Spleen (tissue), 11 donors: ENCODE measurements around the gene MYPOP. TPM values are rescaled to one million over a fixed set of nuclear protein-coding genes. Genes with fewer than 3 reads are reported as not detected.

Experiments used
- DNase-seq: peaks from one replicate; pipeline ENCODE4 v3.0.0-alpha.2; 2020
- H3K27ac ChIP-seq, 8 donors: fragments of 200-600 bp; sonication (generic) in 7 of 8; 1 replicate in 4 of 8; 2 replicates in 4 of 8; pipeline versions ENCODE4 v1.5.0 to v1.8.0; 2016 to 2021; ENCODE audit warnings: inconsistent platforms in 4 of 8, mild to moderate bottlenecking in 4 of 8, moderate library complexity in 1 of 8
- H3K27me3 ChIP-seq, 7 donors: fragments of 200-600 bp; sonication (generic) in 6 of 7; replicated peaks in 1 of 7; 1 replicate in 4 of 7; 2 replicates in 3 of 7; pipeline versions ENCODE4 v1.5.0 to v1.8.0; 2016 to 2021; ENCODE audit warnings: inconsistent platforms in 3 of 7, mild to moderate bottlenecking in 1 of 7
- H3K36me3 ChIP-seq, 6 donors: fragments of 200-600 bp; sonication (generic) in 5 of 6; 1 replicate in 4 of 6; 2 replicates in 2 of 6; pipeline versions ENCODE4 v1.5.0 to v1.8.0; 2016 to 2021; ENCODE audit warnings: inconsistent platforms in 2 of 6
- H3K4me1 ChIP-seq, 6 donors: fragments of 200-600 bp; sonication (generic) in 5 of 6; 1 replicate in 3 of 6; 2 replicates in 3 of 6; pipeline versions ENCODE4 v1.5.0 to v1.8.0; 2016 to 2021; ENCODE audit warnings: inconsistent platforms in 3 of 6
- H3K4me3 ChIP-seq, 8 donors: fragments of 200-600 bp; sonication (generic) in 7 of 8; 1 replicate in 4 of 8; 2 replicates in 4 of 8; pipeline versions ENCODE4 v1.5.0 to v1.8.0; 2016 to 2021; ENCODE audit warnings: inconsistent platforms in 4 of 8, mild to moderate bottlenecking in 4 of 8, moderate library complexity in 2 of 8
- H3K9me3 ChIP-seq, 8 donors: fragments of 200-600 bp; sonication (generic) in 7 of 8; 1 replicate in 4 of 8; 2 replicates in 4 of 8; pipeline versions ENCODE4 v1.5.0 to v1.8.0; 2016 to 2021; ENCODE audit warnings: inconsistent platforms in 4 of 8
- POLR2A ChIP-seq, 3 donors: fragments of 450-650 bp; IDR thresholded peaks; one replicate each; pipeline ENCODE4 v1.5.1; 2017; ENCODE audit warnings: antibody characterized with exemption in 3 of 3, mild to moderate bottlenecking in 1 of 3
- POLR2AphosphoS5 ChIP-seq, 3 donors: sonication (generic); formaldehyde crosslinking; IDR thresholded peaks; one replicate each; pipeline ENCODE4 v1.5.1; 2017; ENCODE audit warnings: antibody characterized with exemption in 3 of 3
- WGBS, 5 donors: extraction: QIAGEN DNeasy Blood & Tissue Kit in 3 of 5; methylation state at CpG; one replicate each; pipeline versions ENCODE4 v1.1.5 to v1.1.7; 2013 to 2018; 5-methylcytosine and 5-hydroxymethylcytosine counted together
- intact Hi-C: fragments of 100-400 bp; cut with DNase I; formaldehyde crosslinking; loops from one replicate; pipeline ENCODE4 v1.15.0; 2023; ENCODE audit warnings: low total_unique reads
- polyA plus RNA-seq, 3 donors: library from polyadenylated mRNA; stranded (reverse); fragments of 200-250 nt; gene quantifications; one replicate each; pipeline ENCODE4 v1.2.1, GENCODE V29; 2013
- total RNA-seq, 7 donors: library from RNA; depleted of rRNA in 3 of 7; stranded (reverse); fragments of >200 nt in 3 of 7; fragmentation: NEBNext Ultra II Directional in 4 of 7; extraction: Animal tissue kit (Norgen Biotek cat#: 25700) in 4 of 7; gene quantifications; one replicate each; pipeline versions ENCODE4 v1.1.0 to v1.2.1, GENCODE V29; 2016 to 2021
- TF ChIP-seq, protein P1 (sequence below), 11 experiments: fragments of 200-600 bp in 7 of 11; fragments of 450-650 bp in 4 of 11; sonication (generic) in 4 of 11; IDR thresholded peaks in 8 of 11; conservative IDR thresholded peaks in 3 of 11; 1 replicate in 7 of 11; 2 replicates in 4 of 11; pipeline versions ENCODE4 v1.4.0 to v1.8.0; 2016 to 2021; ENCODE audit warnings: antibody characterized with exemption in 11 of 11, inconsistent platforms in 4 of 11, mild to moderate bottlenecking in 1 of 11
- donor health status: healthy with polysubstance abuse.
- donor health status: DM: no; HTN: no; CAD: no; lungs with moderate emphysema.
- donor health status: DM: no; HTN: no; CAD: no.
- donor health status: Bipolar disorder and iron deficiency.
- donor health status: healthy.
- donor health status: DM: no; HTN: no; CAD: no.
- donor health status: DM: yes; HTN: yes; CAD: no.

The MYPOP gene
- total and polyA plus RNA-seq, 10 donors, result 5.1 to 13.2 (median 9.5) TPM

DNA sequence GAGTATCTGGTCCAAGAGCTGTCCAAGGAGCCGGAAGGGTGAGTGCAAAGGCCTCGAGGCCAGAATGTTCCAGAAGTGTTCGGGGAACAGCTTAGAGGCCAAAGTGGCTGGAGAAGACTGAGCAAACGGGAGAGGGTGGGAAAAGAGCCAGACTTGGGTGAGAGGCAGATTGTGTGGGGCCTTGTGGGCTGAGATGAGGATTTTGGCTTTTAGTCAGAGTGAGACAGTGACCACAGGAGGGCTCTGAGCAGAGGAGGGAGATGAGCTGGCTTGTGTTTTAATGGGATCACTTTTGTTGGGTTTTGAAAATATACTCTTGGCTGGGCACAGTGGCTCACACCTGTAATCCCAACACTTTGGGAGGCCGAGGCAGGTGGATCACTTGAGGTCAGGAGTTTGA, 6.5 kb upstream of the MYPOP start:
- TF ChIP-seq POLR2A (IDR thresholded peaks at IDR 0.05), result no peak
- no peak for TF ChIP-seq POLR2AphosphoS5 (IDR thresholded peaks at IDR 0.05)
- TF ChIP-seq, protein P1, sequence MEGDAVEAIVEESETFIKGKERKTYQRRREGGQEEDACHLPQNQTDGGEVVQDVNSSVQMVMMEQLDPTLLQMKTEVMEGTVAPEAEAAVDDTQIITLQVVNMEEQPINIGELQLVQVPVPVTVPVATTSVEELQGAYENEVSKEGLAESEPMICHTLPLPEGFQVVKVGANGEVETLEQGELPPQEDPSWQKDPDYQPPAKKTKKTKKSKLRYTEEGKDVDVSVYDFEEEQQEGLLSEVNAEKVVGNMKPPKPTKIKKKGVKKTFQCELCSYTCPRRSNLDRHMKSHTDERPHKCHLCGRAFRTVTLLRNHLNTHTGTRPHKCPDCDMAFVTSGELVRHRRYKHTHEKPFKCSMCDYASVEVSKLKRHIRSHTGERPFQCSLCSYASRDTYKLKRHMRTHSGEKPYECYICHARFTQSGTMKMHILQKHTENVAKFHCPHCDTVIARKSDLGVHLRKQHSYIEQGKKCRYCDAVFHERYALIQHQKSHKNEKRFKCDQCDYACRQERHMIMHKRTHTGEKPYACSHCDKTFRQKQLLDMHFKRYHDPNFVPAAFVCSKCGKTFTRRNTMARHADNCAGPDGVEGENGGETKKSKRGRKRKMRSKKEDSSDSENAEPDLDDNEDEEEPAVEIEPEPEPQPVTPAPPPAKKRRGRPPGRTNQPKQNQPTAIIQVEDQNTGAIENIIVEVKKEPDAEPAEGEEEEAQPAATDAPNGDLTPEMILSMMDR (IDR thresholded peaks at IDR 0.05 in 8 of 11, conservative IDR thresholded peaks at IDR 0.05 in 3 of 11), result no peak
- no peak overlapping the region for H3K27ac ChIP-seq
- H3K27me3 ChIP-seq, result peaks cover 0 to 32% (median 0%) of the 10 kb centered on the region in 7 donors
- no peaks in the 10 kb centered on the region for H3K4me1 ChIP-seq
- intact Hi-C loops, result no loop called here
- no peaks in the 10 kb centered on the region for H3K36me3 ChIP-seq
- 74 to 87% (median 78%) methylated on average over 5 of the region's 5 CpGs for WGBS, 5 donors
- H3K9me3 ChIP-seq, result no peaks in the 10 kb centered on the region
- no peak for DNase-seq
- H3K4me3 ChIP-seq, result no peak overlapping the region

DNA sequence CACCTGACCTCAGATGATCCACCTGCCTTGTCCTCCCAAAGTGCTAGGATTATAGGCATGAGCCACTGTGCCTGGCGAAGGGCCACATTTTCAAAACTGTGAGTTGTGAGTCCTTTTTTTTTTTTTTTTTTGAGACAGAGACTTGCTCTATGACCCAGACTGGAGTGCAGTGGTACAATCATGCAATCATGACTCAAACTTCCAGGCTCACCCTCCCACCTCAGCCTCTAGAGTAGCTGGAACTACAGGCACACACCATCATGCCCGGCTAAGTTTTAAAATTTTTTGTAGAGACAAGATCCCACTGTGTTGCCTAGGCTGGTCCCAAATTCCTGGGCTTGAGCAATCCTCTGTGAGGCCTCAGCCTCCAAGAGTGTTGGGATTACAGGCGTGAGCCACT, 3.8 kb upstream of the MYPOP start:
- Histone ChIP-seq H3K9me3 (no peaks in the 10 kb centered on the region), H3K4me3 (no peak overlapping the region), H3K36me3 (no peaks in the 10 kb centered on the region), H3K27me3 (peaks cover 0 to 7% (median 0%) of the 10 kb centered on the region in 7 donors), H3K4me1 (peaks cover 6 to 20% (median 14%) of the 10 kb centered on the region in 6 donors), H3K27ac (no peak overlapping the region)
- 82 to 92% (median 90%) methylated on average over 3 of the region's 3 CpGs for WGBS, 5 donors
- DNase-seq, result no peak
- no peak for TF ChIP-seq POLR2AphosphoS5 (IDR thresholded peaks at IDR 0.05)
- TF ChIP-seq, protein P1 (IDR thresholded peaks at IDR 0.05 in 8 of 11, conservative IDR thresholded peaks at IDR 0.05 in 3 of 11), result no peak
- no peak for TF ChIP-seq POLR2A (IDR thresholded peaks at IDR 0.05)
- intact Hi-C loops, result no loop called here

DNA sequence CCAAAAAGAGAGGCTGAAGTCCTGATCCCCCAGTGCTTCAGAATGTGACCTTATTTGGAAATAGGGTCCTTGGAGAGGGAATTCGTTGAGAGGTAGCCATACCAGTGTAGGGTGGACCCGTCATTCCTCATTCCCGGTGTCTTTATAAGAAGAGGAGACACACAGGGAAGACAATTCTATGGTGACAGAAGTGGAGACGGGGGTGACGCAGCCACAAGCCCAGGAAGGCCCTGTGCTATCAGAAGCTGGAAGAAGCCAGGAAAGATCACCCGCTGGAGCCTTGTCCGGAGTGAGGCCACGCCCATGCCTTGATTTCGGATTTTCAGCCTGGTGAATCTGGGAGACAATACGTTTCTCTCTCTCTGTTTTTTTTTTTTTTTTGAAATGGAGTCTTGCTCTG, 2.6 kb upstream of the MYPOP start:
- no peak overlapping the region for H3K4me3 ChIP-seq
- 83 to 92% (median 85%) methylated on average over 10 of the region's 10 CpGs for WGBS, 5 donors
- no peak for DNase-seq

More for the DNA sequence above, 2.6 kb upstream of the MYPOP start:
- no peaks in the 10 kb centered on the region for H3K9me3 ChIP-seq
- peaks cover 0 to 9% (median 0%) of the 10 kb centered on the region in 6 donors for H3K36me3 ChIP-seq
- H3K27me3 ChIP-seq, result no peaks in the 10 kb centered on the region
- TF ChIP-seq POLR2A (IDR thresholded peaks at IDR 0.05) (no peak), POLR2AphosphoS5 (IDR thresholded peaks at IDR 0.05) (no peak)
- TF ChIP-seq, protein P1 (IDR thresholded peaks at IDR 0.05 in 8 of 11, conservative IDR thresholded peaks at IDR 0.05 in 3 of 11), result no peak
- H3K4me1 ChIP-seq, result peaks cover 15 to 32% (median 24%) of the 10 kb centered on the region in 6 donors
- H3K27ac ChIP-seq, result no peak overlapping the region
- intact Hi-C loops, result no loop called here
